GM19468 (cell line): Measurements from ENCODE around the gene ALS2CL.
"Not testable (repeated sequence)": the region's sequence is repeated elsewhere in the genome, so short reads cannot be mapped to it uniquely, and the experiment has no call there.

Experiments
- ATAC-seq: cut with Tn5 transposase; IDR thresholded peaks from one replicate; pipeline ENCODE4 v1.9.1; 2021; ENCODE audit warnings: mild to moderate bottlenecking, moderate library complexity, moderate number of reproducible peaks; ENCODE audit not compliant: unreplicated experiment; ENCODE audit errors: extremely low read depth

Gene ALS2CL, protein sequence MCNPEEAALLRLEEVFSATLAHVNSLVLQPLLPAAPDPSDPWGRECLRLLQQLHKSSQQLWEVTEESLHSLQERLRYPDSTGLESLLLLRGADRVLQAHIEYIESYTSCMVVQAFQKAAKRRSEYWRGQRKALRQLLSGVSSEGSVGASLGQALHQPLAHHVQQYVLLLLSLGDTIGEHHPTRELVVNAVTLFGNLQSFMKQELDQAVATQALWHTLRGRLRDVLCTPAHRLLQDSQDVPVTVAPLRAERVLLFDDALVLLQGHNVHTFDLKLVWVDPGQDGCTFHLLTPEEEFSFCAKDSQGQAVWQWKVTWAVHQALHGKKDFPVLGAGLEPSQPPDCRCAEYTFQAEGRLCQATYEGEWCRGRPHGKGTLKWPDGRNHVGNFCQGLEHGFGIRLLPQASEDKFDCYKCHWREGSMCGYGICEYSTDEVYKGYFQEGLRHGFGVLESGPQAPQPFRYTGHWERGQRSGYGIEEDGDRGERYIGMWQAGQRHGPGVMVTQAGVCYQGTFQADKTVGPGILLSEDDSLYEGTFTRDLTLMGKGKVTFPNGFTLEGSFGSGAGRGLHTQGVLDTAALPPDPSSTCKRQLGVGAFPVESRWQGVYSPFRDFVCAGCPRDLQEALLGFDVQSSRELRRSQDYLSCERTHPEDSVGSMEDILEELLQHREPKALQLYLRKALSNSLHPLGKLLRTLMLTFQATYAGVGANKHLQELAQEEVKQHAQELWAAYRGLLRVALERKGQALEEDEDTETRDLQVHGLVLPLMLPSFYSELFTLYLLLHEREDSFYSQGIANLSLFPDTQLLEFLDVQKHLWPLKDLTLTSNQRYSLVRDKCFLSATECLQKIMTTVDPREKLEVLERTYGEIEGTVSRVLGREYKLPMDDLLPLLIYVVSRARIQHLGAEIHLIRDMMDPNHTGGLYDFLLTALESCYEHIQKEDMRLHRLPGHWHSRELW

DNA sequence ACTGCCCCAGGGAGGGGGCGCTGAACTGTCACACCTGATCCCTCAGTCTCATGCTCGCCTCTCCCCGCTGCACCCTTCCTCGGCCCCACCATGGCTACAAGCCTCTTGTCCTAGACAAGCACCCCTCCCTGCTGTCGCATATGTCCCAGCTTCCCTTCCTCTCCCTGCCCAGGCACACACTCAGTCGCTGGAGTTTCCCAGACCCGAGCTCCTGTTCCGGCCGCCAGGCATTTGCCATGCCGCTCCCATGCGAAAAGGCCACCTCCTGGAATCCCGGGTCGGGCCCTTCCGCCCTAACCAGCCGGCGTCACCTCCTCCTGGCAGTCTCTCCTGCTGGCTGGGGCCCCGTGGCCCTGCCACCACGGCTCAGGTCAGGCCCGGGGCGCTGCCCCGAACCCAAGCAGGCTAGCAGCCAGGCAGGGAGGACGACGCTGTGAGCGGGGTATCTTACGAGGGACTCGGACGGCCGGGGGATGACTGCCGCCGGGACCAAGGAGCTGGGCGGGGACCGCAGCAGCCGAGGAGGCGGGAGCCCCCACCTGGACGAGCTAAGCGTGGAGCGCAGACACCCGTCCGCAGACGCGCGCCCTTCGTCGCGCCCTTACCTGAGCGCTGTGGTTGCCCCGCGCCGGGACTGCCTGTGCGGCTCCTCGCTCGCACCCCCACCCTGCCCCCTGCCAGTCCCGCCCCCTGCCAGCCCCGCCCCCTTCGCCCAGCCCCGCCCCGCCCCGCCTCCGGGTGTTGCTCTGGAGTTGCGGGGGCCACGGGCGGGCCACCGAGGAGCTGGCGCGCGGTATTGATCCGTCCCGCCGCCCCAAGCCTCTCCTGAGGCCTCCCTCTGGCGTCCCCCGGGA, at the start of gene ALS2CL:
Gene ALS2CL, minus strand, starts transcription at position 642 of the 854 bp plus-strand sequence. CDS start 4,239 bp downstream, outside the sequence.
- ATAC-seq, result no peak

DNA sequence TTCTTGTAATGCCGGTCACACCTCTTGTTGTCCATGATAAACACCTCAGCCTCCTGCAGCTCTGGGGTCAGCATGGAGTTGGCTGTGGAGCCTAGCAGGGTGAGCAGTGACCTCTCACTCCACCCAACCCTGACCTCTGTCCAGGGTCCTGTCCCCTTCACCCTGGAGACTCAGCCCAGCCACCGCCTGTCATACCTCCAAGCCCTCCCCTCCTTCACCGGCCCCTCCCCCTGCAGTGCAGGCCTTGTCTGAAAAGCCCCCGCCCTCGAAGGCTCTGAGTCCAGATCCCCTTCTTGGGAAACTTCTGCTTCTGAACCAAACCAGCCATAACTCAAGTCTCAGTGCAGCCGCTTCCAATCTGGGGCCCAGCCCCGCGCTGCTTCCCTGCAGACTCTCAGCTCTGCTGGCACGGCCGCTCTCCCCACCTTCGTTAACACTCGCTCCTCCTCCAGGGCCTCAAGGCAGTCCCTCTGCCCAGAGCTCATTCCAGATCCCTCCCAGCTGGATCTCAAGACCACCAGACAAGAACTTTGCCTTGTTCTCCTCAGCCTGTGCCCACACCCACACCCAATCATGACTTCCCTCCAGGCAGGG, 49.6 kb upstream of the ALS2CL start:
- no peak for ATAC-seq

DNA sequence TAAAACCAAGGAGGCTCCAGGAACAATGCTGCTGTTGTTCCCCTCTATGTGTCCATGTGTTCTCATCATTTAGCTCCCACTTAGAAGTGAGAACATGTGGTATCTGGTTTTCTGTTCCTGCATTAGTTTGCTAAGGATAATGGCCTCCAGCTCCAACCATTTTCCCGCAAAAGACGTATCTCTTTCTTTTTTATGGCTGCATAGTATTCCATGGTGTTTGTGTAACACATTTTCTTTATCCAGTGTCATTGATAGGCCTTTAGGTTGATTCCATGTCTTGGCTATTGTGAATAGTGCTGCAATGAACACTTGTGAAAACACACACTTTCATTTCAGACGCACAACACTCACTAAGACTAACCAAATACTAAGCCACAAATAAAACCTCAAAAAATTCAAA, 46.1 kb upstream of the ALS2CL start:
- ATAC-seq, result not testable (repeated sequence)

DNA sequence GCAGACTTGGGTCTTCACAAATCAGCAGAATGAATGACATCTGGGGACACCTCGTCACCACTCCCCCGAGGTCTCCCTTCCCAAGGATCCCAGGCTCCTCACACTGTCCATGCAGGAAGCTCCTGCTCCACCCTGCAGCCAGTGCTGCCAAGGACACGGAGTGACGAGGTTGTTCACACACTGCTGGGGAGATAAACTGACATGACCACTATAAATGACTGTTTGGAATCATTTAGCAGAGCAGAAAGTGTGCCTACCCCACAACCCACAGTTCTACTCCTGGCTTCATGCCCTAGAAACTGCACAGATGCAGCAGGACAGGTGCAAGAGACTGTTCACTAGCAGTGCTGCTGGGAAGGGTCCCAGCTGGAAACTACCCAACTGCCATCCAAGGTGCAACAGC, 43.9 kb upstream of the ALS2CL start:
- no peak for ATAC-seq

DNA sequence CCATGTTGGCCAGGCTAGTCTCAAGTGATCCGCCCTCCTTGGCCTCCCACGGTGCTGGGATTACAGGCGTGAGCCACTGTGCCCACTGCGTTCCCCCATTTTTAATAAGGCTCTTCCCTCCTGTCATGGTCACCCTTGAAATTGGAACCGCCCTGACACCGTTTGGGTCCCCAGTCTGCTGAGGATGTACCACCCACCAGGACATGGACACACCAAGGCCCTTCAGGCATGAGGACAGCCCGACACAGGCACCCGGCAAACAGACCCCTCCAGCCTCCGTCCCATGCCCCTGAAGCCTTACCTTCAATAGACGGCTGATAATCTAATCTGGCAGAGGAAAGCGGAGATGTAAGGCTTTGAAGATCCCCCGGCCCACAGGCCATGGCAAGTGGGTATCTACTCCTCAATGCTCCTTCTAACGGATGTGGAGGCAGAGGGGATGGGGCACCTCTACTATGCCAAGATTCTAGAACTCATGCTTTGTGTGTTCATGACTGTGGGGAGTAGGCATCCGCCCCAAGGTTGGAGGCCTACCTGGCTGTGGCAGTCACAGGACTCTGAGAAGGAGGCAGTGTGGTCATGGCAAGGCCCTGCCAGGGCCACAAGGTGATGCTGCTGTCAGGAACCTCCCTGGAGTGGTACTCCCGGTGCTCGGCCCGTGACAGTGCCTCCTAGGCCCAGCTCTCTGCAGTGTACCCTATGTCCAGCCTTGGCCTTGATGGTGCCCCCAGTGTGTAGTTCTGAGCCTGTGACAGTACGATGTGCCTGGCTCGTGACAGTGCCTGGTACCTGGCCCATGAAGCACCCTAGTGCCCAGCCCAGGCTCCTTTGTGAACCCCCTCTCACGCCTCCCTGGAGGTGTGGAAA, 42.8 kb upstream of the ALS2CL start:
- ATAC-seq, result no peak

DNA sequence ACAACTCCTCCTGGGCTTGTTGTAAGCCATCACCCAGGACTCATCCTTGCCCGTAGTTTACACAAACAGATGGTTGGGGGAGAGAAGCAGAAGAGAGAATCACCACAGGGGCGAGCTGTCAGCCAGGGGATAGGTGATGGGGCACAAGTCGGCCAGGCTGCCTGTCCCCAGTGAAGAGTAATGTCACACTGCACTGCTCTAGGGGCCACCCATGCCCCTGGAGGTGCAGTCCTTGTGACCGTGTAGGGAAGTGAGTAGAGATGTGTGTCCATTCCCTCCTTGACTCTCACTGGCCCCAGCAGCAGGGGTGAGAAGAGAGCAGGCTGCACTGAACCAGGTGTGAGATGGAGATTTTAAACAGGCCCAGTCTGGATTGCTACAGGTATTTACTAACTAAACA, 41.3 kb upstream of the ALS2CL start:
- ATAC-seq, result no peak

DNA sequence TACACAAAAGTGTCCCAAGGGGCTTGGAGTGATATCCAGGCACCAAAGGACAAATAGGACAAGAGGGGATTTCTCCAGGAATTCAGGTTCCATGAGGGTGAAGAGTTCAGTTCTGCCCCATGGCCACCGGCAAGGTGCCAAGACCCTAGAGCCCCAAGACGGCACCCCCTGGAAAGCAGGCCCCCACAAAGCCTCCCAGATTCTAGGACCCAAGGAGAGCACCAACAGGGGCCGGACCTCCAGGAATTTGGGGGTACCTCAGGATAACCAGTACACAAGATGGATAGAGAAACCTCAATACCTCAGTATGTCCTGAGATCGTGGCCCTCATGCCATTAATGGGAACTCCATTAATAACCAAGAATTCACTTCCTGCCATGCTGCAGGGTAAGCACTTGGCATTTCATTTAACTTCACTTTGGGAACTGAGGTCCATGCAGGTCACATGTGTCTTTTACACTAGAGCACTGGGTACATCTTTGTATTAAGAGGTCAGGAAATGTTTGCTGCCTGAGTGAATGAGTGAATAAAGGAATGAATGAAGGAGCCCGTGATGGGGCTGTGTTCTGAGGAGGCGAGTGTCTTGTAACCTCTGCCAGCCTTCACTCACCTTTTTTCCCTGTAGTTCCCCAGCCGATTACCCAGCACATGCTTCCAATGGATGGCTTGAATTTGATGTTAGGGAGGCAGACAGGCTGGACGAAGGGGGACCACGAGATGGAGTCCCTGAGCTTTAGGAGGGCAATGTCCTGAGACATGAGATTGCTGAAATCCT, 39.7 kb upstream of the ALS2CL start:
- no peak for ATAC-seq

DNA sequence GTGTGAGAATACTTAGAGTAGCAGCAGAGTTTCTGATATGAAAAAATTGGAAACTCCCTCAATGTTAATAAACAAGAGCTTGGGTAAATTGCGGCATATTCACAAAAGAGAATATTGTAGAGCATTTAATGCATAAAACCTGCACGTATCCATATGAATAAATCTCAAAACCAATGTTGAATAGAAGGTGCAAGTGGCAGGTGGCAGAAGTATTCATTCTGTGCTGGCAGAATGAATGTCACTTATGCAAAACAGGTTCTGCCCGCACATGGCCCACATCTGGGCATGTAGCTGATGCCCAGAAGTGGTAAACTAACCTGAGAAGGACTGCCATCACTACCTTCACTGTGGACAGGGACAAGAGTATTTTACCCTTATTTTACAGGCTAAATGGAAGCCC, 38.3 kb upstream of the ALS2CL start:
- no peak for ATAC-seq

DNA sequence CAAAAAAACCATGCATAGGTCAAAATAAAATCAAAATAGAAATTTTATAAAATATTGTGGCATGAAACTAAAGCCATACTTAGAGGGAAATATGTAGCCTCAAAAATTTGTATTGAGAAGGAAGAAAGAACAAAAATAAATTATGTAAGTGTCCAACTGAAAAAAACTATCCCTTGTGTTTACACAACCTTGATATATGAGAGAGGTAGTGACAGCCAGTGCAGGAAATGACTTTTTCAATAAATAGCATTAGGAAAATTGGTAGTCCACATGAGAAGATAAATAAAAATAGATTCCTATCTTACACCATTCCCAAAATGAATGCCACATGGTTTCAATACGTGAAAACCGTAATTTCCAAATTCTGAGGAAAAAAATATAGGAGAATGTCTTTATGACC, 37.3 kb upstream of the ALS2CL start:
- no peak for ATAC-seq

DNA sequence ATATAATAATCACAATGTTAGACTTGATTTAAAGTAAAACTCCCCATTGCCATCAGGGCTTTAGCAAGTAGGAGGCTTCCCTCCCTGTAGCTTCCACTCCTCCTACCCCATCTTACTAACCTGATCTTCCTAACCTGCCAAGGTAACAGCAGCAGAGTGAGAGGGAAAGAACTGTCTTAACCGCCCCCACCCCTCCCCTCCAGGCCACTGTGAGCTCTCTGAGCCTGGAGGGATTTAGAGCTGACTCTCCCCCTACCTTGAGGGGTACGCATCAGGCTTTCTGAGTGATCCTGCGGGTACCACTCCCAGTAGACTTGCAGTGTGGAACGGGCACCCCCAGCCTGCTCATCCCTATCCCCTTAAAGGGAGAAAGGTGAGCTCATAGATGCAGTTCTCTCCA, 35.6 kb upstream of the ALS2CL start:
- ATAC-seq, result no peak

DNA sequence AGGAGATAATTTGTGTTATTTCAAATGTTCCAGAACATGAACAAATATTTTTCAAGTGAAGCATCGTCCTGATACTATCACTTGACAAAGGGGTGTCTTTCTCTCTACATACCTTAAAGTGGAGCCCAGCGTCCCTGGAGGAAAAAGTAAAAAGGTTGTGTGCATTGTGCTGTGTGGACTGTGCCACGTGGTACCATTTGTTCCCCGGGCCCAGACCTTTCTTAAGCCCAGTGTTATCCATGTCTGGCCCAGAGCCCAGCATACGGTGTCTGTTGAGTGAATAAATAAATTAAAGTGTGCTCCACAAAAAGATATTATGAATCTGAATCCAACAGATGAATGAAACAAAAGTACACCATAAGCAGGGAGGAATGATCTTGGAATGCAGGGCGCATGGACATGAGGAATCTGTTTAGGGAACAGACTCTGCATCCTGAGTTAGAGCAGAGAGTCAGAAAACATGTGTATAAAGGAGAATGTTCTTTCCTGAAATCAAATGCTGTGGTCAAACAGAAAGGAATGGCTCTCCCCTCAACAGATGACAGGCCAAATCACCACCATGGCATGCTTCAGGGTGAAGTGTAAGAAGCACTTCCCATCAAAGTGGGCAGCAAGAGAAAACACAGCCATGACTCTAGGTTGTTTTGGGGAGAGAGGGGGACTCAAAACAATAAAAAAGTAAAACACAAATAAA, 32.3 kb upstream of the ALS2CL start:
- no peak for ATAC-seq

DNA sequence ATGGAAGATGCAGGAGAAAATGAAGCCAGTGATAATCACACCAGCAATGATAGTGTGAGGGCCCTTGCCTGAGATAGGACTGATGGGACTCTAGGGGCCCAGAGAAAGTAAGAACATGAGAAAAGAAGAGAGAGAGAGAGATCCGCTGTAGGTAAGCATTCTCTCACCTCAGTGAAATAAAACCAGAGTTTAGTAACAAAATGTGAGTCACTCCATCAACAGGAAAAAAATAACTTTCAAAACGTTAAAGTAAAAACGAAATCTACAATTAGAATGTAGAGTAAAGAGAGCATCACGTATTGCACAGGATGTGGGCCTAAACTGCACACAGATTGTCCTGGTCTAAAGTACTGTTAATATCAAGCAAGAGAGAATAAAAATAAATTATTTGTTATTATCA, 30.9 kb upstream of the ALS2CL start:
- no peak for ATAC-seq

DNA sequence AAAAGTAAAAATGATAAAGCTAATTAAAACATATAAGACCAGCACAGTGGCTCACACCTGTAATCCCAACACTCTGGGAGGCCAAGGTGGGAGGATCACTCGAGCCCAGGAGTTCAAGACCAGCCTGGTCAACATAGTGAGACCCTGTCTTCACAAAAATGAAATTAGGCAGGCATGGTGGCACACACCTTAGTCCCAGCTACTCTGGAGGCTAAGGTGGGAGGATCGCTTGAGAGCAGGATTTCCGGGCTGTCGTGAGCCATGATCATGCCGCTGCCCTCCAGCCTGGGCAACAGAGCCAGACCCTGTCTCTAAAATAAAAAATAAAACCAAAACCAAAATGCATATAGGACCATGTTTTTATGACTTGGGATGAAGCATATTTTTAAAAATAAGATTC, 29.0 kb upstream of the ALS2CL start:
- no peak for ATAC-seq

DNA sequence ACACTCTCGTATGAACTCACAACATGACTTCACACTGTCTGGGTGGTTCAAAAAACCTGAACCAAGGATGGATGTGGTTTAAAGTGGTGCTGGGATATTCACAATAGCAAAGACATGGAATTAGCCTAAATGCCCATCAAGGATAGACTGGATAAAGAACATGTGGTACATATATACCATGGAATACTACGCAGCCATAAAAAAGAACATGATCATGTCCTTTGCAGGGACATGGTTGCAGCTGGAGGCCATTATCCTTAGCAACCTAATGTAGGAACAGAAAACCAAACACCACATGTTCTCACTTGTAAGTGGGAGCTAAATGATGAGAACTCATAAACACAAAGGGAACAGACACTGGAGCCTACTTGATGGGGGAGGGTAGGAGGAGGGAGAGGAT, 27.5 kb upstream of the ALS2CL start:
- no peak for ATAC-seq

DNA sequence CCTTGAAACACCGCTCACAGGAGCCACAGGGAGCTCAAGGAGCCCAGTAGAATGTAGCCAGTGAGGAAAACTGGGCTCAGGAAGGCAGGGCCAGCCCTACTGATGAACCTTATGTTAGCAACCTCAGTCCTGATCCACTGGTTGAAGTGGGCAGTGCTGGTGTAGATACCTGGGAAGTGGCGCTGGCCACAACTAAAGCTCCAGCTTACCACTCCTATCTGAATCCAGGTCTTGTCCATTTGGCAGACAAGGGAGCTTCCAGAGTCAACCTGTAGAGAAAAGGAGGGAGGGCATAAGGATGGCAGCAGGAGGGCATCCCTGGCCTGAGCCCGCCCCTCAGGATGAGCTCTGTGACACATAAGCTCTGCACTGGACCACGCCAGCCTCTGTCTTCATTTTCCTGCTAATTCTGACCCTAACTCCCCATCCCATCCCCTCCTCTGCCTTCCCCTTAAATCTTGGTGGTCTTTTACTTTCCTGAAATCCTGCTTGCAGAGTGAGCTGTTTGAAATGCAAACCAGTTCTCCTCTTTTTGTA, 26.3 kb upstream of the ALS2CL start:
- ATAC-seq, result no peak

DNA sequence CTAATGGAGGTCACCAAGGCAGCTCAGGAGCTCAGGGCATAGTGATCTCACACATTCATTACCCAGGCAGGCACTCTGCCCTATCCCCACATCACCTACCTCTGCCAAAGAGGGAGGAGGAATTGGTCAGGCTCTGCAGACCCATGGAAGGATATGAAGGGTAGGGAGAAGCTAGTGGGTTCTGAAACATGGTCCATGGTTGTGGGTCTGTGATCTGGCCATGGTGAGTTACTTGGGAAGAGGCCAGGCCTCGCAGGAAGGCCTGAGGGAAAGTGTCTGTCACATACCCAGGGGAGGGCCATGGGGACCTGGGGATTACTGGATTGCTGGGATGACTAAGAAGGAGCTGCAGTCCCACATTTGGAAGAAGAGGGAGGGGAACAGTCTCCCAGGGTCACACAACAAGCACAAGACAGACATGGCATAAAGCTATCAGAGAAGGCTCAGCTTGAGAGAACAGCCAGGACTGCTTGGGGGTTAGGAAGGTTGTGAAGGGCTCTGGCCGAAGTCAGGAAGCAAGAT, 25.6 kb upstream of the ALS2CL start:
- ATAC-seq, result no peak
